22Rv1 (cell line): ENCODE data around the gene KHDRBS2.

Experiments
- CTCF ChIP-seq: fragments of 450-650 bp; IDR thresholded peaks from 2 replicates; pipeline ENCODE4 v1.5.1; 2017; ENCODE audit warnings: mild to moderate bottlenecking
- ZFX ChIP-seq: fragments of 450-650 bp; IDR thresholded peaks from 2 replicates; pipeline ENCODE4 v1.6.1; 2017; ENCODE audit warnings: antibody characterized with exemption, borderline replicate concordance

GRCh38 chr6:62192593-62192992, 93.4 kb downstream of the KHDRBS2 start:
- no peak for TF ChIP-seq CTCF
- no peak for TF ChIP-seq ZFX
